ENCODE data around the gene MTMR4. TPM values are rescaled to one million over a fixed set of nuclear protein-coding genes. Genes with fewer than 3 reads are reported as not detected.

Gene MTMR4
- polyA plus RNA-seq, 1 donor from 2014 or later = 124 TPM

DNA sequence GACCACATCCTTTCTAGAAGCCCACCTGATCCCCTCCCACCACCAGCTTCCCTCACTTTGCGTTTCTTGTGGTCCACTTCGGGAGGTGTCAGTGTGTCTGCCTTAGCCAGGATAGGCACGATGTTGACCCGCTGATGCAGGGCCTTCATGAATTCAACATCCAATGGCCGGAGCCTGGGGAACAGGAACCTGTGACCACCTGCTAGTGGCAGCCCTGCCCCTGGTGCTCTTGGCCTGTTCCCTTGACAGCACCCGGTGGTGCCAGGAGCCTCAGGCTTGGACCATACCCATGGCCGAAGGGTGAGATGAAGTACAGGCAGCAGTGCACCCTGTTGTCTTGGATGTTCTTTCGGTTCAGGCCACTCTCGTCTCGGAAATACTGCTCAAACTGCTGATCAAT lies 7.2 kb upstream of the MTMR4 start:
- H3K36me3 ChIP-seq (ENCODE audit: insufficient read depth, low read length) = no peaks in the 10 kb centered on the region
- no peaks in the 10 kb centered on the region for H4K20me1 ChIP-seq (ENCODE audit: insufficient read depth)
- H3K9me3 ChIP-seq (ENCODE audit: low read length) = no peaks in the 10 kb centered on the region
- H3K27ac ChIP-seq (ENCODE audit: low read length) = no peak overlapping the region
- H3K9ac ChIP-seq (ENCODE audit: low read length) = no peak overlapping the region
- H3F3A ChIP-seq (ENCODE audit: insufficient read depth, low read length, poor library complexity, severe bottlenecking) = no peaks in the 10 kb centered on the region
- peaks cover 7% of the 10 kb centered on the region for H3K79me2 ChIP-seq (replicated peaks; ENCODE audit: insufficient read depth, low read length)
- H3K27me3 ChIP-seq (ENCODE audit: insufficient read depth, low read depth, low read length) = no peaks in the 10 kb centered on the region
- H3K9me2 ChIP-seq (ENCODE audit: insufficient read depth, low read length) = no peaks in the 10 kb centered on the region
- H2AFZ ChIP-seq (ENCODE audit: low read depth, low read length) = no peak overlapping the region
- H3K4me2 ChIP-seq (ENCODE audit: low read length) = no peak overlapping the region
- TF ChIP-seq RAD21 (conservative IDR thresholded peaks at IDR 0.05) (no peak), EP300 (conservative IDR thresholded peaks at IDR 0.05; ENCODE audit: poor library complexity, severe bottlenecking) (no peak), TAF1 (IDR thresholded peaks at IDR 0.05; ENCODE audit: low read depth) (no peak), EZH2 (IDR thresholded peaks at IDR 0.05; ENCODE audit: borderline replicate concordance, insufficient read depth, low read length, poor library complexity, severe bottlenecking) (no peak), POLR2AphosphoS5 (IDR thresholded peaks at IDR 0.05) (no peak)
- TF ChIP-seq, protein P1, sequence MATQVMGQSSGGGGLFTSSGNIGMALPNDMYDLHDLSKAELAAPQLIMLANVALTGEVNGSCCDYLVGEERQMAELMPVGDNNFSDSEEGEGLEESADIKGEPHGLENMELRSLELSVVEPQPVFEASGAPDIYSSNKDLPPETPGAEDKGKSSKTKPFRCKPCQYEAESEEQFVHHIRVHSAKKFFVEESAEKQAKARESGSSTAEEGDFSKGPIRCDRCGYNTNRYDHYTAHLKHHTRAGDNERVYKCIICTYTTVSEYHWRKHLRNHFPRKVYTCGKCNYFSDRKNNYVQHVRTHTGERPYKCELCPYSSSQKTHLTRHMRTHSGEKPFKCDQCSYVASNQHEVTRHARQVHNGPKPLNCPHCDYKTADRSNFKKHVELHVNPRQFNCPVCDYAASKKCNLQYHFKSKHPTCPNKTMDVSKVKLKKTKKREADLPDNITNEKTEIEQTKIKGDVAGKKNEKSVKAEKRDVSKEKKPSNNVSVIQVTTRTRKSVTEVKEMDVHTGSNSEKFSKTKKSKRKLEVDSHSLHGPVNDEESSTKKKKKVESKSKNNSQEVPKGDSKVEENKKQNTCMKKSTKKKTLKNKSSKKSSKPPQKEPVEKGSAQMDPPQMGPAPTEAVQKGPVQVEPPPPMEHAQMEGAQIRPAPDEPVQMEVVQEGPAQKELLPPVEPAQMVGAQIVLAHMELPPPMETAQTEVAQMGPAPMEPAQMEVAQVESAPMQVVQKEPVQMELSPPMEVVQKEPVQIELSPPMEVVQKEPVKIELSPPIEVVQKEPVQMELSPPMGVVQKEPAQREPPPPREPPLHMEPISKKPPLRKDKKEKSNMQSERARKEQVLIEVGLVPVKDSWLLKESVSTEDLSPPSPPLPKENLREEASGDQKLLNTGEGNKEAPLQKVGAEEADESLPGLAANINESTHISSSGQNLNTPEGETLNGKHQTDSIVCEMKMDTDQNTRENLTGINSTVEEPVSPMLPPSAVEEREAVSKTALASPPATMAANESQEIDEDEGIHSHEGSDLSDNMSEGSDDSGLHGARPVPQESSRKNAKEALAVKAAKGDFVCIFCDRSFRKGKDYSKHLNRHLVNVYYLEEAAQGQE (IDR thresholded peaks at IDR 0.05; ENCODE audit: borderline replicate concordance) = no peak
- TF ChIP-seq, protein P2, sequence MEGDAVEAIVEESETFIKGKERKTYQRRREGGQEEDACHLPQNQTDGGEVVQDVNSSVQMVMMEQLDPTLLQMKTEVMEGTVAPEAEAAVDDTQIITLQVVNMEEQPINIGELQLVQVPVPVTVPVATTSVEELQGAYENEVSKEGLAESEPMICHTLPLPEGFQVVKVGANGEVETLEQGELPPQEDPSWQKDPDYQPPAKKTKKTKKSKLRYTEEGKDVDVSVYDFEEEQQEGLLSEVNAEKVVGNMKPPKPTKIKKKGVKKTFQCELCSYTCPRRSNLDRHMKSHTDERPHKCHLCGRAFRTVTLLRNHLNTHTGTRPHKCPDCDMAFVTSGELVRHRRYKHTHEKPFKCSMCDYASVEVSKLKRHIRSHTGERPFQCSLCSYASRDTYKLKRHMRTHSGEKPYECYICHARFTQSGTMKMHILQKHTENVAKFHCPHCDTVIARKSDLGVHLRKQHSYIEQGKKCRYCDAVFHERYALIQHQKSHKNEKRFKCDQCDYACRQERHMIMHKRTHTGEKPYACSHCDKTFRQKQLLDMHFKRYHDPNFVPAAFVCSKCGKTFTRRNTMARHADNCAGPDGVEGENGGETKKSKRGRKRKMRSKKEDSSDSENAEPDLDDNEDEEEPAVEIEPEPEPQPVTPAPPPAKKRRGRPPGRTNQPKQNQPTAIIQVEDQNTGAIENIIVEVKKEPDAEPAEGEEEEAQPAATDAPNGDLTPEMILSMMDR (IDR thresholded peaks at IDR 0.05; ENCODE audit: poor library complexity, severe bottlenecking) = no peak
- H3K4me3 ChIP-seq (ENCODE audit: low read length) = no peak overlapping the region

DNA sequence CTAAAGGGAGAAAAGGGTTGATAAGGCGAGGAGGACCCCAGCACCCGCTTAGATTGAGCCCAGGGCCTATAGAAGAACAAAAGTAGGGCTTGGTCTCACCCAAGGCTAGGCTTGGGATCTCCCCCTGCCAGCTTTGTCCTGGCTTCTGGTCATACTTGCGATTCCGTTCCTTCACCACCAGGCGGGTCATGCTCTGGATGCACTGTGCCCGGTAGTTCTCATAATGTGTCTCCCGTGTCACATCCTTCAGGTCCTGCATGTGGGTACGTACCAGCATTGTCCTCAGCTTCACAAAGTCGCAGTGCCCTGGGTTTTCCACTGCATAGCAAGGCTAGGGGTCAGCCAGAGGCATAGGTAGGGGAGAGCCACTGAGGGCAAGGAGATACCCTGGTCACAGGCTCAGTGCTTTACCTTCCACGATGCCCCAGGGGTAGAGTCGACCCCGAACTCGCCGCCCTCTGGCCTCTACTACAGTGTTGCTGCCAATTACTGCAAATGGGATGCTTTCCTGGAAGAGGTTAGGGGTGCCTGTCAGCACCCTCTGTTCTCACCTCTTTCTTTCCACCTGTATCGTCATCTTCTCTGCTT lies 6.5 kb upstream of the MTMR4 start:
- Histone ChIP-seq H2AFZ (ENCODE audit: low read depth, low read length) (no peak overlapping the region), H3K9me3 (ENCODE audit: low read length) (no peaks in the 10 kb centered on the region), H3K4me3 (ENCODE audit: low read length) (no peak overlapping the region), H3K9me2 (ENCODE audit: insufficient read depth, low read length) (no peaks in the 10 kb centered on the region), H3K27me3 (ENCODE audit: insufficient read depth, low read depth, low read length) (no peaks in the 10 kb centered on the region), H3K4me2 (ENCODE audit: low read length) (no peak overlapping the region), H3K79me2 (replicated peaks; ENCODE audit: insufficient read depth, low read length) (peaks cover 13% of the 10 kb centered on the region), H4K20me1 (ENCODE audit: insufficient read depth) (no peaks in the 10 kb centered on the region), H3K9ac (ENCODE audit: low read length) (no peak overlapping the region), H3K36me3 (ENCODE audit: insufficient read depth, low read length) (no peaks in the 10 kb centered on the region), H3K27ac (ENCODE audit: low read length) (no peak overlapping the region), H3F3A (ENCODE audit: insufficient read depth, low read length, poor library complexity, severe bottlenecking) (no peaks in the 10 kb centered on the region)
- TF ChIP-seq, protein P1 (IDR thresholded peaks at IDR 0.05; ENCODE audit: borderline replicate concordance) = no peak
- TF ChIP-seq RAD21 (conservative IDR thresholded peaks at IDR 0.05) (no peak), SMC3 (conservative IDR thresholded peaks at IDR 0.05; ENCODE audit: poor library complexity) (no peak), MXI1 (conservative IDR thresholded peaks at IDR 0.05; ENCODE audit: poor library complexity, severe bottlenecking) (no peak), EP300 (conservative IDR thresholded peaks at IDR 0.05; ENCODE audit: poor library complexity, severe bottlenecking) (no peak), EZH2 (IDR thresholded peaks at IDR 0.05; ENCODE audit: borderline replicate concordance, insufficient read depth, low read length, poor library complexity, severe bottlenecking) (no peak), TAF1 (IDR thresholded peaks at IDR 0.05; ENCODE audit: low read depth) (no peak), POLR2AphosphoS5 (IDR thresholded peaks at IDR 0.05) (no peak)
- TF ChIP-seq, protein P2 (IDR thresholded peaks at IDR 0.05; ENCODE audit: poor library complexity, severe bottlenecking) = no peak

Data from neural cell (in vitro differentiated cells).